Type B pancreatic cell (in vitro differentiated cells): ENCODE measurements around the gene PLAGL1. TPM values are rescaled to one million over a fixed set of nuclear protein-coding genes. Genes with fewer than 3 reads are reported as not detected.

Experiments
- DNase-seq: peaks from one replicate; pipeline ENCODE4 v3.0.0; 2021; ENCODE audit warnings: mixed read lengths; ENCODE audit not compliant: unreplicated experiment; ENCODE audit errors: extremely low spot score
- H3K27ac Mint-ChIP-seq: 2 replicates; pipeline ENCODE4 v1.8.0; 2021; ENCODE audit warnings: mild to moderate bottlenecking, mixed read lengths
- H3K27me3 Mint-ChIP-seq: 2 replicates; pipeline ENCODE4 v1.8.0; 2021; ENCODE audit warnings: mixed read lengths
- H3K36me3 Mint-ChIP-seq: 2 replicates; pipeline ENCODE4 v1.8.0; 2021; ENCODE audit warnings: mixed read lengths
- H3K4me1 Mint-ChIP-seq: one replicate; pipeline ENCODE4 v1.8.0; 2021; ENCODE audit warnings: mixed read lengths; ENCODE audit not compliant: unreplicated experiment
- H3K4me3 Mint-ChIP-seq: 2 replicates; pipeline ENCODE4 v1.8.0; 2021; ENCODE audit warnings: mild to moderate bottlenecking, mixed read lengths
- H3K9me3 Mint-ChIP-seq: 2 replicates; pipeline ENCODE4 v1.8.0; 2021; ENCODE audit warnings: mixed read lengths
- total RNA-seq: library from RNA; stranded (reverse); gene quantifications from 2 replicates; pipeline ENCODE4 v1.2.1, GENCODE V29; 2021; ENCODE audit warnings: low replicate concordance
- TF ChIP-seq, protein P1 (sequence below): fragments of 200-600 bp; sonication (generic); conservative IDR thresholded peaks from 2 replicates; pipeline ENCODE4 v1.5.0; 2021; ENCODE audit warnings: antibody characterized with exemption, mild to moderate bottlenecking

PLAGL1 gene
- total RNA-seq, 1 donor from 2014 or later, result 95.2 TPM

DNA sequence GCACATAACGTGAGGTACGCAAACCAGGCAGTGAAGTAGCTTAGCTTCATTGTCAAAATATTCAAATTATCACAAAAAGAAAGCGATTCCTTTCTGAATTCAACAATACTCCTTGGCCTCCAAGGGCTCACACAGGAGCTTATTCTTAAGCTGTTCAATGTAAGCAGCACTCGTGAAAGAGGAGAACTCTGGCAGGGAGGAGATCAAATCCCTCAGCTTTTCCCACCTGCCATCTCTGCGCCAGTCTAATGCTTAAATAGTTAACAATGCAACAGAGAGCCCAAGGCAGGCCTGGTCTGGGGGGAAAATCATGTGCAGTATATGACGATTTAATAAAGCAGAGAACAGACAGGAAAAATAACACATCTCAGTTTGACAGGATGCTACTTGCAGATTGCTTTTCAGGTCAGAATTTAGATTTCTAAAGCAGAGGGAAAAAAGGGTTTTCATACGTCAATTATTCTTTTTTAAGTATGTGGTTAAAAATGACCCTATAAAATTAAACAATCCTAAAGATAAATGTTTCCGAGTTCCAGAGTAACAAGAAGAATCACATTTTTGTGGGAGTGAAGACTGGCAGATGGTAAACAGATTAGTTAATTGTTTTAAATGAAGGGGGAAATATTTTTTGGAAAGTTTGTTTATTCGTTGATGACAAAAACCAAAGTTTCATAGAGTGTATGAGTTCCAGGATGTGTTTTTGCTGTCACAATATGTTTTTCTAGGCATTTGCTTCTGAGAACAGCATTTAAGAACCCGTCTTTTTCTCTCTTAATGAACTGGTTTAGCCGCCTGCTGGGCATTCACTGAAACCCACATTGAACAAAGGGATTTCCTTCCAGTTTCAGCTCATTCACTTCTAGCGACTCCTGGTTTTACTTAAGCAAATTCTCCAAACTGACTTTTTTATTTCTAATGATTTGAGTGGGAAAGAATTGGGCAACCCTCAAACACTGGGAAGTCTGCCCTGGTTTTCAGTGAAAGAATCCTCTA, 45.9 kb downstream of the PLAGL1 start:
- H3K27me3 Mint-ChIP-seq, result peaks cover 3% of the 10 kb centered on the region
- no peak for DNase-seq
- TF ChIP-seq, protein P1, sequence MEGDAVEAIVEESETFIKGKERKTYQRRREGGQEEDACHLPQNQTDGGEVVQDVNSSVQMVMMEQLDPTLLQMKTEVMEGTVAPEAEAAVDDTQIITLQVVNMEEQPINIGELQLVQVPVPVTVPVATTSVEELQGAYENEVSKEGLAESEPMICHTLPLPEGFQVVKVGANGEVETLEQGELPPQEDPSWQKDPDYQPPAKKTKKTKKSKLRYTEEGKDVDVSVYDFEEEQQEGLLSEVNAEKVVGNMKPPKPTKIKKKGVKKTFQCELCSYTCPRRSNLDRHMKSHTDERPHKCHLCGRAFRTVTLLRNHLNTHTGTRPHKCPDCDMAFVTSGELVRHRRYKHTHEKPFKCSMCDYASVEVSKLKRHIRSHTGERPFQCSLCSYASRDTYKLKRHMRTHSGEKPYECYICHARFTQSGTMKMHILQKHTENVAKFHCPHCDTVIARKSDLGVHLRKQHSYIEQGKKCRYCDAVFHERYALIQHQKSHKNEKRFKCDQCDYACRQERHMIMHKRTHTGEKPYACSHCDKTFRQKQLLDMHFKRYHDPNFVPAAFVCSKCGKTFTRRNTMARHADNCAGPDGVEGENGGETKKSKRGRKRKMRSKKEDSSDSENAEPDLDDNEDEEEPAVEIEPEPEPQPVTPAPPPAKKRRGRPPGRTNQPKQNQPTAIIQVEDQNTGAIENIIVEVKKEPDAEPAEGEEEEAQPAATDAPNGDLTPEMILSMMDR, result peak; percentile 84
- H3K27ac Mint-ChIP-seq, result peak overlapping the region; percentile 82
- H3K36me3 Mint-ChIP-seq, result peaks cover 23% of the 10 kb centered on the region
- peaks cover 81% of the 10 kb centered on the region for H3K4me1 Mint-ChIP-seq
- no peaks in the 10 kb centered on the region for H3K9me3 Mint-ChIP-seq
- peak overlapping the region; percentile 61 for H3K4me3 Mint-ChIP-seq

- Mint-ChIP-seq H3K4me3 (no peak overlapping the region), H3K36me3 (peaks cover 25% of the 10 kb centered on the region), H3K27me3 (peaks cover 3% of the 10 kb centered on the region), H3K4me1 (peaks cover 76% of the 10 kb centered on the region), H3K9me3 (no peaks in the 10 kb centered on the region), H3K27ac (no peak overlapping the region)
- no peak for DNase-seq
- TF ChIP-seq, protein P1, result no peak
These were observed 47.0 kb downstream of the PLAGL1 start for GRCh38 chr6:143961066-143961465.

DNA sequence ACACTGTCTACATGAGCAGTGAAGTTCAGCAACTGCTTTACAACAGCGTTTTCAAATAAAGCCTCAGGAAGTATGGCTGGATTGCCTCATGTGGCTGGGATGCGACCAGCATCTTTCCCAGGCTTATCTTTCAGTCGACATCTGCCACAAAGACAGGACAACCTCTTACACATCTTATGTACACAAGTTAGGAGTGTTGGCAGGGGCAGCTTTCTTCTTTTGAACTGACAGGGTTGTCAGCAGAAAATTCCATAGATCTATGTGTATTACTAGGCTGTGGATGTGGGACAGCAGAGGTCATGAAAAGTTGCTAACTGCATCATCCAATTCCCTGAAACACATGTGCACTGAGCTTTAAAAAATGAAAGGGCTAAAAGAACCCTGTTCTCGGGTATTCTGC, 48.1 kb downstream of the PLAGL1 start:
- Mint-ChIP-seq H3K4me3 (no peak overlapping the region), H3K27ac (peak overlapping the region; percentile 43)

DNA sequence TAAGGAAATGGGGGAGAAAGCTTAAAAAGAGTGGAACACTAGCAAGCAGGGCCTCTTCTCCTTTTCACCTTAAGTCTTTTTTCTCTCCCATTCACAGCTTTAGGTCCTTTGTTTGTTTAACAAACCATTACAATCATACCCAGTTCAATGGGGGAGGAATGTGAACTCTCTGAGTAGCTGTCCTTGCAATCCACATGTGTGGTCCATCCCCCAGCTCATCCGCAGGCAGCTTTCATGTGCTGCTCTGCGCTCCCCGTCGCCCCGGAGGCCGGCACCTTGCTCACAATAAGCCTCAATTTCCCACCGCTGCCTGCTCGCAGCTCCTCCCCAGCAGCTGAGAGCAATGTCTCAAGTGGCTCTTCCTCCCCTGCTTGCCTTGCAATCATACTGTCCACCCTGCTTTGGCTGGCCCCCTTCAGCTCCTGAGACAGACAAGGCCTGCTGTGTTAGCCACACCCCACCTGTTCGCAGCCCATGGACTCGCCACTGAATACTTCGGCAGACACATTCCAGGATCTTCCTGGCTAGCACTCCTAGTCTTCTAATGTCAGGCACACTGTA, 49.1 kb downstream of the PLAGL1 start:
- H3K4me1 Mint-ChIP-seq, result peaks cover 56% of the 10 kb centered on the region
- no peak for DNase-seq
- TF ChIP-seq, protein P1, result no peak
- H3K4me3 Mint-ChIP-seq, result peak overlapping the region; percentile 70
- peaks cover 9% of the 10 kb centered on the region for H3K36me3 Mint-ChIP-seq
- no peaks in the 10 kb centered on the region for H3K9me3 Mint-ChIP-seq
- peaks cover 3% of the 10 kb centered on the region for H3K27me3 Mint-ChIP-seq
- H3K27ac Mint-ChIP-seq, result peak overlapping the region; percentile 71

More for the DNA sequence above, 48.1 kb downstream of the PLAGL1 start:
- peaks cover 66% of the 10 kb centered on the region for H3K4me1 Mint-ChIP-seq
- no peak for DNase-seq
- H3K36me3 Mint-ChIP-seq, result peaks cover 13% of the 10 kb centered on the region
- H3K9me3 Mint-ChIP-seq, result no peaks in the 10 kb centered on the region
- peaks cover 3% of the 10 kb centered on the region for H3K27me3 Mint-ChIP-seq
- TF ChIP-seq, protein P1, result no peak

- no peak overlapping the region for H3K27ac Mint-ChIP-seq
- H3K36me3 Mint-ChIP-seq, result peaks cover 9% of the 10 kb centered on the region
- H3K4me1 Mint-ChIP-seq, result peaks cover 45% of the 10 kb centered on the region
- H3K4me3 Mint-ChIP-seq, result no peak overlapping the region
- no peaks in the 10 kb centered on the region for H3K9me3 Mint-ChIP-seq
- DNase-seq, result no peak
- TF ChIP-seq, protein P1, result no peak
- H3K27me3 Mint-ChIP-seq, result peaks cover 3% of the 10 kb centered on the region
These were observed 50.3 kb downstream of the PLAGL1 start for GRCh38 chr6:143957679-143958274.
